Coronary artery (tissue), 2 donors: ENCODE data around the gene PBX1.
"Not testable (repeated sequence)": the region's sequence is repeated elsewhere in the genome, so short reads cannot be mapped to it uniquely, and the experiment has no call there.

ENCODE experiments used
- DNase-seq: peaks from one replicate; pipeline ENCODE4 v3.0.0-alpha.2; 2017; ENCODE audit warnings: low spot score
- H3K27ac ChIP-seq, 2 donors: fragments of 200-600 bp; sonication (generic); one replicate each; pipeline ENCODE4 v1.5.1; 2016 to 2019
- H3K4me3 ChIP-seq: fragments of 200-600 bp; sonication (generic); 2 replicates; pipeline ENCODE4 v1.5.1; 2016; ENCODE audit warnings: mild to moderate bottlenecking, moderate library complexity
- TF ChIP-seq, protein P1 (sequence below): fragments of 200-600 bp; sonication (generic); IDR thresholded peaks from one replicate; pipeline ENCODE4 v1.5.1; 2019; ENCODE audit warnings: antibody characterized with exemption

Gene PBX1

GRCh38 chr1:164518692-164519332 is 40.2 kb upstream of the PBX1 start:
- Histone ChIP-seq H3K4me3 (no peak overlapping the region), H3K27ac (no peak overlapping the region)
- TF ChIP-seq, protein P1, sequence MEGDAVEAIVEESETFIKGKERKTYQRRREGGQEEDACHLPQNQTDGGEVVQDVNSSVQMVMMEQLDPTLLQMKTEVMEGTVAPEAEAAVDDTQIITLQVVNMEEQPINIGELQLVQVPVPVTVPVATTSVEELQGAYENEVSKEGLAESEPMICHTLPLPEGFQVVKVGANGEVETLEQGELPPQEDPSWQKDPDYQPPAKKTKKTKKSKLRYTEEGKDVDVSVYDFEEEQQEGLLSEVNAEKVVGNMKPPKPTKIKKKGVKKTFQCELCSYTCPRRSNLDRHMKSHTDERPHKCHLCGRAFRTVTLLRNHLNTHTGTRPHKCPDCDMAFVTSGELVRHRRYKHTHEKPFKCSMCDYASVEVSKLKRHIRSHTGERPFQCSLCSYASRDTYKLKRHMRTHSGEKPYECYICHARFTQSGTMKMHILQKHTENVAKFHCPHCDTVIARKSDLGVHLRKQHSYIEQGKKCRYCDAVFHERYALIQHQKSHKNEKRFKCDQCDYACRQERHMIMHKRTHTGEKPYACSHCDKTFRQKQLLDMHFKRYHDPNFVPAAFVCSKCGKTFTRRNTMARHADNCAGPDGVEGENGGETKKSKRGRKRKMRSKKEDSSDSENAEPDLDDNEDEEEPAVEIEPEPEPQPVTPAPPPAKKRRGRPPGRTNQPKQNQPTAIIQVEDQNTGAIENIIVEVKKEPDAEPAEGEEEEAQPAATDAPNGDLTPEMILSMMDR, result no peak
- no peak for DNase-seq

DNA sequence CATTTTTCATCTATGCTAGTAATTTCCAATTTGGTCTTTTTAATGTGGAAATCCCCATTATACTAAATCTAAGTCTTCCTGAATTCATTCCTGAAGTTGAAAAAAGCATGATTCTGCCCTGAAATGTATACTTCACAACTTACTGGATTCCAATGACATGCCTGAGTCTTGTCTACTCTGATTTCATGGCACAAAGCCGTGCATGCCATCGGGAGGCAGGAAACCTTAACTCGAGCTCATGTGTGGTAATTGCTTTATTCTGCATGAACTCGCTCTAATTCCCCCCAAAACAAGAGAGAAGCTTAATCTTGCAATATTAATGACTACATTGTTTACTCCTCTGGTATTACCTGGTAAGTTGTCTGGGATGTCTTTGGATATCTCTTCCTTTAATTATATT is 39.6 kb upstream of the PBX1 start:
- H3K4me3 ChIP-seq, result no peak overlapping the region
- no peak for DNase-seq
- TF ChIP-seq, protein P1, result no peak
- no peak overlapping the region for H3K27ac ChIP-seq

DNA sequence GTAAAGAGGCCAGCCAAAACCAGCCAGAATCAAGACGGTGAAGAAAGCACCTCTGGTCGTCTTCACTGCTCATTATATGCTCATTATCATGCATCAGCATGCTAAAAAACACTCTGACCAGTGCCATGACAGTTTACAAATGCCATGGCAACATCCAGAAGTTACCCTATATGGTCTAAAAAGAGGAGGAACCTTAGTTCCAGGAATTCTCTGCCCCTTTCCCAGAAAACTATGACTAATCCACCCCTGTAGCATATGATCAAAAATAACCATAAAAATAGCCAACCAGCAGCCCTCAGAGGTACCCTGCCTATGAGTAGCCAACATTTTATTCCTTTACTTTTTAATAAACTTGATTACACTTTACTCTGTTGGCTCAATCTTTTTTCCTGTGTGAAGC is 34.2 kb upstream of the PBX1 start:
- no peak overlapping the region for H3K27ac ChIP-seq
- TF ChIP-seq, protein P1, result no peak
- H3K4me3 ChIP-seq, result no peak overlapping the region
- no peak for DNase-seq

DNA sequence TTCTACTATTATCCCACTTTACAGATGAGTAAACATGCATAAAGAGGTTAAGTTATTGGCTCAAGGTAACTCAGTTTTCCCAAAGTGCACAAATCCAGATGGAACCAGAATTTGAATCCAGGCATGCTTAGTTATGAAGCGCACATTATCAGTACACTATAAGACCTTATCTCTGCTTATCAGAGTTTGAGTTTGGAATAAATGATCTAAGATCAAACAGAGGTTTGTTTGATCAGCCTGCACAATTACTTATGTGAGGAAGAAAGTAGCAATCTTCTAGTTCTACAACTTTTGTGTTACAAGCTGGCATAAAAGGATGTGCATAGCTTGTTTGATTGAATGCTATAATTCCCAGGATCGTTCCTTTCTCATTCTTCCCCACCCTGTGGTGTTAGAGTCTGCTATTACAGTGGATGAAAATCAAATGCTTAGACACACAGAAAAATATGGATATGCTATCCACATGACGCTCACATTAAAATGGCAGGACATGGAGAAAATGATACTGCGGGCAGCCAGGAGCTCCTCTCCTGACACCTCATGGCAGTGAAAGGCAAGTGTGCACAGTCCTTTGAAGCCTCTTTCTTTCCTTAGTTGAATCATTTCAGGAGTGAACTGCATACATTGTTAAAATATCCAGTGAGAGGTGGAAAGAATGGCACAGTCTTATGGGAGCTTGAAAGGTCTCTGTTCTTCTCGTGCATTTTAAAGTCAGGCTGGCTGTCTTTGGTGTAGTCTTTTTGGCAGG is 23.9 kb upstream of the PBX1 start:
- H3K27ac ChIP-seq, result no peak overlapping the region
- H3K4me3 ChIP-seq, result no peak overlapping the region
- DNase-seq, result no peak
- TF ChIP-seq, protein P1, result no peak

DNA sequence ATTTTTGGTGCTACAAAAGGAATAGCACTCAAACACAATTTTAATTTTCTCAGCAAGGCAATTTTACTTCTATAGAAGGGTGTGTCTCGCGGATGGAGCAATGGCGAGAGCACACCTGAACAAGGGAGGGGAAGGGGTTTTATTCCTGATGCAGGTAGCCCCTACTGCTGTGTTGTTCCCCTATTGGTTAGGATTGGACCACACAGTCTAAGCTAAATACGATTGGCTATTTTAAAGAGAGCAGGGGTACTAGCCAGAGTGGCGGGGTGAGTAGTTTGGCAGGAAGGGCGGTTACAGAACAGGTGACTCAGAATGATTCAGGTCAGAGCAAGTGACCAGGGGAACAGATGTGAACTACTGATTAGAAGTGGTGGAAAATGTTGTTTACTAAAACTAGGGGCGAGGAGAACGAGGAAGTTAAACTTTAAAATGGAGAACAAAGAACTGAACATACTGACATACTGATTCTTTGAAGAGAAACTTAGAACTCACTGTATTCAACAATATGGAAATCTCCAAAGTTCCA is 6.5 kb upstream of the PBX1 start:
- DNase-seq, H3K4me3 ChIP-seq, H3K27ac ChIP-seq: not testable (repeated sequence)

- TF ChIP-seq, protein P1, result no peak
- no peak overlapping the region for H3K4me3 ChIP-seq
- H3K27ac ChIP-seq, result no peak overlapping the region
- no peak for DNase-seq
These were observed 1.7 kb upstream of the PBX1 start for GRCh38 chr1:164557270-164557669.

DNA sequence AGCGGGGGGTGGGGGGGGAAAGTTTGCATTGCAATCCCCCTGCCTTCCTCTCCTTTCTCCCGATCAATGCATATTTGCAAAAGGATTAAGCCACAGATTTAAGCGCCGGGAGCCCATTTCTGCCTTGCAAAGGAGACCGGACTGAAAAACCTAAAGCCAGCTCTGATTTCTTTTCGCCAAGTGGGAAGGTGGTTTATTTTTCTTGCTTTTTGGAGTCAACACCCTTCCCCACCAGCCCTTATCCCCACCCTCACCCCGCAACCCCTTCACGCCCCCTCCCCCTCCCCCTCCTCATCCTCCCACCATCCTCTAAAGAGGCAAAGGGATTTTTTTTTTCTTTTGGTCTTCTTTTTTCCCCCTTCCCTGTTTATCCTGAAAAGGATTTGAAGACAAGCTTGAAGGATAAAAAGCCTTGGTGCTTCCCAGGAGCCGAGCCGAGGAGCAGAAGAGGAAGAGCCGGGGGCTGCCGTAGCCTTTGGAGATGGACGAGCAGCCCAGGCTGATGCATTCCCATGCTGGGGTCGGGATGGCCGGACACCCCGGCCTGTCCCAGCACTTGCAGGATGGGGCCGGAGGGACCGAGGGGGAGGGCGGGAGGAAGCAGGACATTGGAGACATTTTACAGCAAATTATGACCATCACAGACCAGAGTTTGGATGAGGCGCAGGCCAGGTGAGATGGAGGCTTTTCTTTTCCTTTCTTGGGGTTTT is 513 bp downstream of the PBX1 start:
- H3K27ac ChIP-seq, result peak overlapping the region; percentile 81 to 87
- peak overlapping the region; percentile 72 for H3K4me3 ChIP-seq
- TF ChIP-seq, protein P1, result no peak
- peak; percentile 74 for DNase-seq
